SK-N-SH treated with all-trans-retinoic acid at 6 μM for 48 hours (cell line): Measurements from ENCODE around the gene KRT36.

Experiments
- ATAC-seq: fragments of 200-7000 bp; cut with Tn5 transposase; 3 replicates; pipeline ENCODE4 v1.9.1; 2020; ENCODE audit warnings: mild to moderate bottlenecking, moderate library complexity
- ARNTL ChIP-seq: fragments of 450-650 bp; formaldehyde crosslinking; IDR thresholded peaks from 2 replicates; pipeline ENCODE4 v1.5.0; 2020; ENCODE audit warnings: low read depth, mild to moderate bottlenecking, moderate library complexity, borderline replicate concordance
- CSDC2 ChIP-seq: fragments of 250-450 bp; sonication (Bioruptor Pico); IDR thresholded peaks from 2 replicates; pipeline ENCODE4 v1.5.0; 2020; ENCODE audit warnings: mild to moderate bottlenecking, moderate library complexity
- CSRNP3 ChIP-seq: fragments of 250-450 bp; sonication (Bioruptor Pico); IDR thresholded peaks from 2 replicates; pipeline ENCODE4 v1.5.1; 2021; ENCODE audit warnings: mild to moderate bottlenecking, moderate library complexity
- ESRRG ChIP-seq: fragments of 250-450 bp; sonication (Bioruptor Pico); IDR thresholded peaks from 2 replicates; pipeline ENCODE4 v1.6.1; 2021; ENCODE audit warnings: mild to moderate bottlenecking
- ISL1 ChIP-seq: fragments of 250-450 bp; sonication (Bioruptor Pico); IDR thresholded peaks from 2 replicates; pipeline ENCODE4 v2.1.2; 2022; ENCODE audit warnings: mild to moderate bottlenecking, moderate library complexity
- OSR1 ChIP-seq: fragments of 250-450 bp; sonication (Bioruptor Pico); IDR thresholded peaks from 2 replicates; pipeline ENCODE4 v1.8.0; 2022; ENCODE audit warnings: moderate library complexity, mild to moderate bottlenecking, inconsistent platforms
- PATZ1 ChIP-seq: fragments of 250-450 bp; sonication (Bioruptor Pico); IDR thresholded peaks from 2 replicates; pipeline ENCODE4 v1.8.0; 2020; ENCODE audit warnings: mild to moderate bottlenecking, moderate library complexity, borderline replicate concordance
- PPARA ChIP-seq: fragments of 250-450 bp; sonication (Bioruptor Pico); IDR thresholded peaks from 2 replicates; pipeline ENCODE4 v1.5.0; 2020; ENCODE audit warnings: mild to moderate bottlenecking, borderline replicate concordance
- RARB ChIP-seq: fragments of 250-450 bp; sonication (Bioruptor Pico); IDR thresholded peaks from 2 replicates; pipeline ENCODE4 v1.8.0; 2021; ENCODE audit warnings: mild to moderate bottlenecking, moderate library complexity
- SNAI2 ChIP-seq: fragments of 250-450 bp; sonication (Bioruptor Pico); IDR thresholded peaks from 2 replicates; pipeline ENCODE4 v1.5.0; 2020; ENCODE audit warnings: mild to moderate bottlenecking, moderate library complexity
- TCF4 ChIP-seq: fragments of 250-450 bp; sonication (Bioruptor Pico); IDR thresholded peaks from 2 replicates; pipeline ENCODE4 v1.8.0; 2021; ENCODE audit warnings: mild to moderate bottlenecking, moderate library complexity, borderline replicate concordance
- TOX ChIP-seq: fragments of 250-450 bp; sonication (Bioruptor Pico); IDR thresholded peaks from 2 replicates; pipeline ENCODE4 v1.8.0; 2021; ENCODE audit warnings: mild to moderate bottlenecking, moderate library complexity, borderline replicate concordance
- ZC3H10 ChIP-seq: fragments of 250-450 bp; sonication (Bioruptor Pico); IDR thresholded peaks from 2 replicates; pipeline ENCODE4 v1.5.1; 2021; ENCODE audit warnings: mild to moderate bottlenecking, moderate library complexity
- ZFP3 ChIP-seq: fragments of 250-450 bp; sonication (Bioruptor Pico); IDR thresholded peaks from 2 replicates; pipeline ENCODE4 v1.5.0; 2020; ENCODE audit warnings: mild to moderate bottlenecking, moderate library complexity
- ZFP30 ChIP-seq: fragments of 450-650 bp; formaldehyde crosslinking; IDR thresholded peaks from 2 replicates; pipeline ENCODE4 v1.5.0; 2022; ENCODE audit warnings: mild to moderate bottlenecking, moderate library complexity
- ZNF565 ChIP-seq: fragments of 450-650 bp; formaldehyde crosslinking; conservative IDR thresholded peaks from 2 replicates; pipeline ENCODE4 v1.5.0; 2020; ENCODE audit warnings: low read depth, mild to moderate bottlenecking, moderate library complexity
- ZNF8 ChIP-seq: fragments of 450-650 bp; formaldehyde crosslinking; IDR thresholded peaks from 2 replicates; pipeline ENCODE4 v1.5.0; 2020; ENCODE audit warnings: mild to moderate bottlenecking, moderate library complexity
- TF ChIP-seq, protein P1 (sequence below): fragments of 250-450 bp; sonication (Bioruptor Pico); IDR thresholded peaks from 2 replicates; pipeline ENCODE4 v1.5.1; 2020; ENCODE audit warnings: low read depth, mild to moderate bottlenecking, moderate library complexity
- TF ChIP-seq, protein P2 (sequence below): fragments of 250-450 bp; sonication (Bioruptor Pico); IDR thresholded peaks from 2 replicates; pipeline ENCODE4 v1.5.0; 2020; ENCODE audit warnings: mild to moderate bottlenecking, moderate library complexity

KRT36 gene

DNA sequence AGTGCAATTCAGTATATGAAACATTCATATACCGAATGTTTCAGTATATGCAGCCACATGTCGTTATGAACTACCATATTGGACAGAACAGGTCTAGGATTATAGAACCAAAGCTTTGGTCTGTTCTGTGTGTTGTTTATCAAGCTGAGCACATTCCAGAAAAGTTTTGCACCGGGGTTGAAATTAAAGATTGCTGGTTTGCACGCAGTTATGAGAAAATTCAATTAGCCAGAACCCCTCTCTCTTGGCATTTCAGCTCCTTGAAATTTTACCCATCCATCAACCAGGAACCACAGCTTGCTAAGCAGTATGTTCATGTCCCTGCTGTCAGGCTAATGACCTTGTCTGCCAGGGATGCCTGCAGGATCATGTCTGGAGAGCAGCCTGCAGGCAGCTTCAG, 32.0 kb downstream of the KRT36 start:
- TF ChIP-seq CSDC2, result no peak
- TF ChIP-seq ESRRG (CRISPR knock-in tag), result no peak
- TF ChIP-seq ZFP3 (CRISPR knock-in tag), result no peak
- no peak for TF ChIP-seq RARB (CRISPR knock-in tag)
- no peak for TF ChIP-seq TCF4 (CRISPR knock-in tag)
- TF ChIP-seq CSRNP3 (CRISPR knock-in tag), result no peak
- TF ChIP-seq, protein P1, sequence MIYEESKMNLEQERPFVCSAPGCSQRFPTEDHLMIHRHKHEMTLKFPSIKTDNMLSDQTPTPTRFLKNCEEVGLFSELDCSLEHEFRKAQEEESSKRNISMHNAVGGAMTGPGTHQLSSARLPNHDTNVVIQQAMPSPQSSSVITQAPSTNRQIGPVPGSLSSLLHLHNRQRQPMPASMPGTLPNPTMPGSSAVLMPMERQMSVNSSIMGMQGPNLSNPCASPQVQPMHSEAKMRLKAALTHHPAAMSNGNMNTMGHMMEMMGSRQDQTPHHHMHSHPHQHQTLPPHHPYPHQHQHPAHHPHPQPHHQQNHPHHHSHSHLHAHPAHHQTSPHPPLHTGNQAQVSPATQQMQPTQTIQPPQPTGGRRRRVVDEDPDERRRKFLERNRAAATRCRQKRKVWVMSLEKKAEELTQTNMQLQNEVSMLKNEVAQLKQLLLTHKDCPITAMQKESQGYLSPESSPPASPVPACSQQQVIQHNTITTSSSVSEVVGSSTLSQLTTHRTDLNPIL, result no peak
- TF ChIP-seq ZNF8 (CRISPR knock-in tag), result no peak
- no peak for TF ChIP-seq ZFP30
- TF ChIP-seq PATZ1 (CRISPR knock-in tag), result no peak
- TF ChIP-seq ARNTL (CRISPR knock-in tag), result no peak
- TF ChIP-seq TOX, result no peak
- ATAC-seq, result no peak

- no peak for ATAC-seq
- no peak for TF ChIP-seq ISL1
- TF ChIP-seq PPARA (CRISPR knock-in tag), result no peak
- no peak for TF ChIP-seq ZNF565 (CRISPR knock-in tag)
- TF ChIP-seq ZNF8 (CRISPR knock-in tag), result no peak
- TF ChIP-seq, protein P1, result no peak
- TF ChIP-seq PATZ1 (CRISPR knock-in tag), result no peak
- no peak for TF ChIP-seq RARB (CRISPR knock-in tag)
- no peak for TF ChIP-seq CSDC2
- no peak for TF ChIP-seq ZC3H10 (CRISPR knock-in tag)
- no peak for TF ChIP-seq SNAI2 (CRISPR knock-in tag)
These were observed 33.5 kb downstream of the KRT36 start for GRCh38 chr17:41456204-41456603.

GRCh38 chr17:41455236-41455635, 34.5 kb downstream of the KRT36 start:
- no peak for ATAC-seq
- TF ChIP-seq, protein P2, sequence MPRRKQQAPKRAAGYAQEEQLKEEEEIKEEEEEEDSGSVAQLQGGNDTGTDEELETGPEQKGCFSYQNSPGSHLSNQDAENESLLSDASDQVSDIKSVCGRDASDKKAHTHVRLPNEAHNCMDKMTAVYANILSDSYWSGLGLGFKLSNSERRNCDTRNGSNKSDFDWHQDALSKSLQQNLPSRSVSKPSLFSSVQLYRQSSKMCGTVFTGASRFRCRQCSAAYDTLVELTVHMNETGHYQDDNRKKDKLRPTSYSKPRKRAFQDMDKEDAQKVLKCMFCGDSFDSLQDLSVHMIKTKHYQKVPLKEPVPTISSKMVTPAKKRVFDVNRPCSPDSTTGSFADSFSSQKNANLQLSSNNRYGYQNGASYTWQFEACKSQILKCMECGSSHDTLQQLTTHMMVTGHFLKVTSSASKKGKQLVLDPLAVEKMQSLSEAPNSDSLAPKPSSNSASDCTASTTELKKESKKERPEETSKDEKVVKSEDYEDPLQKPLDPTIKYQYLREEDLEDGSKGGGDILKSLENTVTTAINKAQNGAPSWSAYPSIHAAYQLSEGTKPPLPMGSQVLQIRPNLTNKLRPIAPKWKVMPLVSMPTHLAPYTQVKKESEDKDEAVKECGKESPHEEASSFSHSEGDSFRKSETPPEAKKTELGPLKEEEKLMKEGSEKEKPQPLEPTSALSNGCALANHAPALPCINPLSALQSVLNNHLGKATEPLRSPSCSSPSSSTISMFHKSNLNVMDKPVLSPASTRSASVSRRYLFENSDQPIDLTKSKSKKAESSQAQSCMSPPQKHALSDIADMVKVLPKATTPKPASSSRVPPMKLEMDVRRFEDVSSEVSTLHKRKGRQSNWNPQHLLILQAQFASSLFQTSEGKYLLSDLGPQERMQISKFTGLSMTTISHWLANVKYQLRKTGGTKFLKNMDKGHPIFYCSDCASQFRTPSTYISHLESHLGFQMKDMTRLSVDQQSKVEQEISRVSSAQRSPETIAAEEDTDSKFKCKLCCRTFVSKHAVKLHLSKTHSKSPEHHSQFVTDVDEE (CRISPR knock-in tag), result no peak
- TF ChIP-seq OSR1 (no peak), ZFP3 (CRISPR knock-in tag) (no peak), ZC3H10 (CRISPR knock-in tag) (no peak), CSDC2 (no peak), PATZ1 (CRISPR knock-in tag) (no peak), ESRRG (CRISPR knock-in tag) (no peak)
- TF ChIP-seq, all 23 proteins: peak for 0
